Adrenal gland (tissue), 12 donors: ENCODE results near the gene HELZ2. TPM values are rescaled to one million over a fixed set of nuclear protein-coding genes. Genes with fewer than 3 reads are reported as not detected.

ENCODE experiments used
- DNase-seq, 7 donors: peaks; one replicate each; pipeline ENCODE4 v3.0.0-alpha.2; 2019 to 2020
- H3K27ac ChIP-seq, 5 donors: fragments of 200-600 bp; sonication (generic) in 4 of 5; 1 replicate in 3 of 5; 2 replicates in 2 of 5; pipeline versions ENCODE4 v1.5.1 to v1.8.0; 2016 to 2020; ENCODE audit warnings: mild to moderate bottlenecking in 1 of 5
- H3K27me3 ChIP-seq: fragments of 200-600 bp; 2 replicates; pipeline ENCODE4 v1.8.0; 2021
- H3K36me3 ChIP-seq, 2 donors: fragments of 200-600 bp; replicated peaks in 1 of 2; 1 replicate in 1 of 2; 2 replicates in 1 of 2; pipeline versions ENCODE4 v1.5.1 to v1.8.0; 2018 to 2022
- H3K4me1 ChIP-seq, 2 donors: fragments of 200-600 bp; replicated peaks in 1 of 2; 1 replicate in 1 of 2; 2 replicates in 1 of 2; pipeline versions ENCODE4 v1.5.1 to v1.8.0; 2018 to 2021
- H3K4me3 ChIP-seq, 4 donors: fragments of 200-600 bp; sonication (generic) in 3 of 4; one replicate each; pipeline ENCODE4 v1.5.1; 2016 to 2018
- H3K9me3 ChIP-seq, 3 donors: fragments of 200-600 bp; sonication (generic) in 1 of 3; replicated peaks in 1 of 3; 1 replicate in 2 of 3; 2 replicates in 1 of 3; pipeline versions ENCODE4 v1.5.1 to v1.8.0; 2016 to 2021
- POLR2A ChIP-seq, 2 donors: fragments of 450-650 bp; IDR thresholded peaks; one replicate each; pipeline ENCODE4 v1.6.1; 2017; ENCODE audit warnings: antibody characterized with exemption in 2 of 2, mild to moderate bottlenecking in 2 of 2, moderate library complexity in 1 of 2
- WGBS, 4 donors: extraction: QIAGEN DNeasy Blood & Tissue Kit in 2 of 4; methylation state at CpG; one replicate each; pipeline versions ENCODE4 v1.1.5 to v1.1.7; 2013 to 2017; 5-methylcytosine and 5-hydroxymethylcytosine counted together
- intact Hi-C, 2 donors: fragments of 100-400 bp; cut with DNase I; formaldehyde crosslinking; loops; one replicate each; pipeline versions ENCODE4 v1.14.1 to v1.15.0; 2022 to 2023
- polyA plus RNA-seq, 3 donors: library from polyadenylated mRNA; stranded (reverse); fragments of 200-250 nt in 2 of 3; fragments of 350-450 nt in 1 of 3; fragmentation: Illumina TruSeq in 1 of 3; extraction: RNeasy Lipid Tissue Mini Kit (QIAGEN cat#74804) in 1 of 3; gene quantifications; one replicate each; pipeline ENCODE4 v1.2.3, GENCODE V29; 2013 to 2014
- total RNA-seq, 9 donors: library from RNA; depleted of rRNA in 4 of 9; stranded (reverse); fragments of >200 nt in 4 of 9; fragments of 120-200 nt in 1 of 9; fragmentation: NEBNext Ultra II Directional in 1 of 9; extraction: Animal tissue kit (Norgen Biotek cat#: 25700) in 1 of 9; gene quantifications; one replicate each; pipeline versions ENCODE4 v1.1.0 to v1.2.4, GENCODE V29; 2013 to 2023
- TF ChIP-seq, protein P1 (sequence below), 6 experiments: fragments of 450-650 bp in 4 of 6; fragments of 200-600 bp in 2 of 6; sonication (generic) in 1 of 6; IDR thresholded peaks; 1 replicate in 5 of 6; 2 replicates in 1 of 6; pipeline versions ENCODE4 v1.5.1 to v1.8.0; 2016 to 2021; ENCODE audit warnings: antibody characterized with exemption in 6 of 6, mild to moderate bottlenecking in 2 of 6, moderate library complexity in 1 of 6
- donor health status: healthy with polysubstance abuse.
- donor health status: Bipolar disorder and iron deficiency.
- donor health status: DM: yes; HTN: yes; CAD: no.
- donor health status: DM: no; HTN: no; CAD: no.
- donor health status: DM: no; HTN: no; CAD: no.
- donor health status: DM: yes; HTN: yes; CAD: no.

HELZ2 gene
- total and polyA plus RNA-seq, 12 donors: 3.7 to 54.4 (median 24.3) TPM

DNA sequence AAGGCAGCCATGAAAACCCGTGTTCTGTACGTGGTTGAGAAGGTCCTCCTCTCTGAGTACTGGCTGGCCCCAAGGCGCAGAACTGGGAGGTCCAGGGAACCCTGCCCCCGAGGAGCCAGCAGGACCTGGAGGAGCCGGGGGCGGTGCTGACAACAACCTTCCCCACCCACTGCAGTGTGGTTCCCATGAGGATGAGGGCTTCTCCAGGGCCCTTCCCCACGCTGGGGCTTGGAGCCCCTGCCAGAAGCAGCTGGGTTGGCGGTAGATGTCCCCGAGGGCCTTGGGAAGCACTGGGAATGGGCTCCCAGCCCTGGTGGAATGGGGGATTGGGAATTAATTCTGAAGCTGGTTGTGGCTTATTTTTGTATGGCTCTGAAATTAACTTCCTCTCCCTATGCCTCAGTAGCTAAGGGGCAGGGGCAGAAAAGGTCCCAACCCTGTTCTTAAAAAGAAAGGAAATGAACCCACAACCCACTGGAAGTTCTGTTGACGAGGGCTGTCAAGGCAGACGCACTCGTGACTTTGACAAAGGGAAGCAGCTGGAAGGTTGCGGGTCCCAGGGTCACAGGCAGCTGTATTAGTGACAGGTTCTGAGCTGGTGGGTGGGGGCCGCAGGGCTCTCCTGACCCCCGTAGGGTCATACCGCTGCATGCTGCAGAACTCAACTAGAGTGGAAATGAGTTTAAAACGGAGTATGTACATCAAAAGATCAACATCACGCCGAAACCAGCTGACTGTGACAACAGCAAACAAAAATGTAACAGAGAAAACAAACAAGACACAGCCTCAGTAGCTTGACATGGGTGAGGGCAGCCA, 13.9 kb upstream of the HELZ2 start:
- Histone ChIP-seq H3K9me3 (no peaks in the 10 kb centered on the region), H3K27me3 (no peaks in the 10 kb centered on the region), H3K4me3 (no peak overlapping the region), H3K4me1 (peaks cover 0 to 7% of the 10 kb centered on the region in 2 donors), H3K36me3 (peaks cover 0 to 26% of the 10 kb centered on the region in 2 donors), H3K27ac (no peak overlapping the region)
- no peak for TF ChIP-seq POLR2A (IDR thresholded peaks at IDR 0.05)
- TF ChIP-seq, protein P1, sequence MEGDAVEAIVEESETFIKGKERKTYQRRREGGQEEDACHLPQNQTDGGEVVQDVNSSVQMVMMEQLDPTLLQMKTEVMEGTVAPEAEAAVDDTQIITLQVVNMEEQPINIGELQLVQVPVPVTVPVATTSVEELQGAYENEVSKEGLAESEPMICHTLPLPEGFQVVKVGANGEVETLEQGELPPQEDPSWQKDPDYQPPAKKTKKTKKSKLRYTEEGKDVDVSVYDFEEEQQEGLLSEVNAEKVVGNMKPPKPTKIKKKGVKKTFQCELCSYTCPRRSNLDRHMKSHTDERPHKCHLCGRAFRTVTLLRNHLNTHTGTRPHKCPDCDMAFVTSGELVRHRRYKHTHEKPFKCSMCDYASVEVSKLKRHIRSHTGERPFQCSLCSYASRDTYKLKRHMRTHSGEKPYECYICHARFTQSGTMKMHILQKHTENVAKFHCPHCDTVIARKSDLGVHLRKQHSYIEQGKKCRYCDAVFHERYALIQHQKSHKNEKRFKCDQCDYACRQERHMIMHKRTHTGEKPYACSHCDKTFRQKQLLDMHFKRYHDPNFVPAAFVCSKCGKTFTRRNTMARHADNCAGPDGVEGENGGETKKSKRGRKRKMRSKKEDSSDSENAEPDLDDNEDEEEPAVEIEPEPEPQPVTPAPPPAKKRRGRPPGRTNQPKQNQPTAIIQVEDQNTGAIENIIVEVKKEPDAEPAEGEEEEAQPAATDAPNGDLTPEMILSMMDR (IDR thresholded peaks at IDR 0.05): no peak
- no peak for DNase-seq
- intact Hi-C loops: no loop called here
- WGBS, 4 donors: 65 to 78% (median 69%) methylated on average over 14 to 19 of the region's 19 CpGs

DNA sequence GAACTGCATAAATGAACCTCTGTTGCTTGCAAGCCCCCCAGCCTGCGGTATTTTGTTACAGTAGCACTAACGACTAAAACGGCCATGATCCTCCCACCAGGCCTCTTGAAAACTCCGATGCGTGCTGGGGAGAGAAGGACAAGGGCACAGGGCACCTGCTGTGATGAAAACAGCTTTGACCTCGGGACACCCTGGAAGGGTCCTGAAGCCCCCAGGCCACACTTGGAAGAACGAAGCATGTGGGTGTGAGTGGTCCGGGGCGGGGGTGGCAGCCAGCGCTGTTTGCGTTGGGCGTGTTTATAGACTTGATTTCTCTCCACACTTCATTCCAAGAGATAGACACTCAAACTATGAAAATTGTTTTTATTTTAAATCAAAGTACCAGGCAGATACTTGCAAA, 13.2 kb upstream of the HELZ2 start:
- H3K36me3 ChIP-seq: peaks cover 0 to 26% of the 10 kb centered on the region in 2 donors
- no peaks in the 10 kb centered on the region for H3K9me3 ChIP-seq
- TF ChIP-seq, protein P1 (IDR thresholded peaks at IDR 0.05): no peak
- no peak for TF ChIP-seq POLR2A (IDR thresholded peaks at IDR 0.05)
- H3K27ac ChIP-seq: no peak overlapping the region
- no peak overlapping the region for H3K4me3 ChIP-seq
- intact Hi-C loops: no loop called here
- WGBS, 4 donors: 91 to 93% (median 93%) methylated on average over 12 of the region's 12 CpGs
- DNase-seq: no peak
- H3K27me3 ChIP-seq: no peaks in the 10 kb centered on the region
- no peaks in the 10 kb centered on the region for H3K4me1 ChIP-seq

DNA sequence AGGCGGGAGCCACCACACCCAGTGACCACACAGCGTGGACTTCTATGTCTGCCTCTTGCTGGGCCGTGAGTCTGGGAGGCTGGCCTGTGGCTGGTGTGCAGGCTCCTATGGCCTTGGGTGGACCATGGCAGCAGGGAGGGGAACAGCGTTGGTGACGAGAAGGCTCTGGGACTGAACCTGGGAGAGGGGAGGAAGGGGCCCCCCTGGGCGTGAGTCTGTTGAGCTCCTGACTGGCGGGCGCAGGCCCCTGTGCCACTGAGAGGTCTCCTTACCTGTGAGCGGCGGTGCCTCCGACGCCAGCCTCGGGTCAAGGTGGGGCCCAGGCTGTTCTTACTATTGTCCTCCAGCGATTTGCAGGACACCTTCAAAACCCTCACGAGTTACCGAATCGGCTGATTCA, 12.8 kb upstream of the HELZ2 start:
- Histone ChIP-seq H3K36me3 (peaks cover 0 to 22% of the 10 kb centered on the region in 2 donors), H3K27ac (no peak overlapping the region), H3K4me1 (no peaks in the 10 kb centered on the region), H3K9me3 (no peaks in the 10 kb centered on the region), H3K27me3 (no peaks in the 10 kb centered on the region), H3K4me3 (no peak overlapping the region)
- intact Hi-C loops: no loop called here
- no peak for DNase-seq
- TF ChIP-seq POLR2A (IDR thresholded peaks at IDR 0.05): no peak
- TF ChIP-seq, protein P1 (IDR thresholded peaks at IDR 0.05): no peak
- 88 to 93% (median 90%) methylated on average over 6 to 17 of the region's 17 CpGs for WGBS, 4 donors

DNA sequence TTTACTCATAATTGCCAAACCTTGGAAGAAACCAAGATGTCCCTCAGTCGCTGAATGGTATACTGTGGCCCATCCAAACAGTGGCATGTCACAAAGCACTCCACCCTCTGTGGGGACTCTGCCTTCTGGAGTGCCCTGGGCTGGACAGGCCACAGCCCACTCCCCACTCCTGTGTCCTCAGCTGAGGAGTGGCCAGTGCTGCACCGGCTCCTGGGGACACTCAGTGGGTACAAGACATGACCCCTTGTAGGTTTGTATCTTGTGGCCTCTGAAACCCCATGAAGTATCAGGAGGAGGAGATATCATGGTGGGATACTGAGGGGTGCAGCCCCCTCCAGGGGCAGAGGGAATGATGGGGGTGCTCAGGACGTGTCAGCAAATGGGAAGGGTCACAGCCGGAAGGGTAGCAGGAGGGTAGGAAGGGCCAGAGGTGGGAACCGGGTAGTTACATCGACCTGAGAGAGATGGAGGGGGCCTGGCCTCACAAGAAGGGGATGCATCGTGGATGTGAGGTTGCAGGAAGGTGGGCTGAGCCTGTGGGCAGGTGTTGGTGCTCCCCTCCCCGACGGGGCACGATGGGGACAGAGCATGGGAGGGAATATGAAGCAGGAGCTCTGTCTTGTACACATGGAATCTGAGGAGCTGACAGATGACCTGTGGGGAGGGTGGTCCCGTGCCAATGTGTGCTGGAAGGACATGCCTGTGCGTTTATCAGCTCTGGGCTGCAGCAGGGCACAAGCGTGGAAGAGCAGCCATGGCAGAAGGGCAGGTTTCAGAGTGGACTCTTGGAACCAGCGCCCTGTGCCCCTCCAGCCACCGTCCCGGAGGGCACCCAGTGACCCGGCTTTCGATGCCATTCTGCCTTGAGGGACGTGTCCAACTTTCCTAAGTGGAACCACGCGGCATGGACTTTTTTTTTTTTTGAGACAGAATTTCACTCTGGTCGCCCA, 11.9 kb upstream of the HELZ2 start:
- DNase-seq: no peak
- Histone ChIP-seq H3K4me1 (no peaks in the 10 kb centered on the region), H3K4me3 (no peak overlapping the region), H3K27ac (no peak overlapping the region), H3K36me3 (peaks cover 0 to 18% of the 10 kb centered on the region in 2 donors), H3K9me3 (no peaks in the 10 kb centered on the region), H3K27me3 (no peaks in the 10 kb centered on the region)
- intact Hi-C loops: no loop called here
- TF ChIP-seq POLR2A (IDR thresholded peaks at IDR 0.05): no peak
- TF ChIP-seq, protein P1 (IDR thresholded peaks at IDR 0.05): no peak
- 70 to 83% (median 79%) methylated on average over 21 to 22 of the region's 22 CpGs for WGBS, 4 donors
